Adrenal gland (tissue), 5 donors: Measurements from ENCODE around the gene PLOD3.

Source experiments
- CTCF ChIP-seq, 6 experiments: fragments of 450-650 bp in 4 of 6; fragments of 200-600 bp in 2 of 6; sonication (generic) in 1 of 6; IDR thresholded peaks; 1 replicate in 5 of 6; 2 replicates in 1 of 6; pipeline versions ENCODE4 v1.5.1 to v1.8.0; 2016 to 2021; ENCODE audit warnings: antibody characterized with exemption in 6 of 6, mild to moderate bottlenecking in 2 of 6, moderate library complexity in 1 of 6
- POLR2A ChIP-seq, 2 donors: fragments of 450-650 bp; IDR thresholded peaks; one replicate each; pipeline ENCODE4 v1.6.1; 2017; ENCODE audit warnings: antibody characterized with exemption in 2 of 2, mild to moderate bottlenecking in 2 of 2, moderate library complexity in 1 of 2
- donor health status: DM: no; HTN: no; CAD: no.

DNA sequence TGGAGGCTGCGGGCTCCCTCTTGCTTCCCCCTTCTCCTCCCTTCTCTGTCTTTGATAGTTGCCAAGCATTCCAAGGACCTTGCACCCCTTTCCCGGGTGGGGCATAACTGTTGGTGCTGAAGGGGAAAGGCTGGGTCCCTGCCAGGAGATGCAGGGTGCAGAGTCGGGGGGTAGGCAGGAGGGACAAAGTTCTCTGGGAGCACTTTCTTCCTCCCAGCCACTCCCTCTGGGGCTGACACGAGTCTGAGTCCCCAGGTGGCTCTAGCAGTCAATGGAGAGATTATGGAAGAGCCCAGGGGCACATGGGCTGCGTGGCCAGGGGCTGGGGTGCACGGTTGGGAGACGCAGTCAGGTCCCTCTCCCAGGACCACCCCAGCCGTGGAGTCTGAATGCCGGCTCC, 18.1 kb upstream of the PLOD3 start:
- TF ChIP-seq POLR2A (IDR thresholded peaks at IDR 0.05) (no peak), CTCF (IDR thresholded peaks at IDR 0.05) (no peak)
